ENCODE results near the gene PDE1C.

Gene PDE1C

GRCh38 chr7:31811650-31812461 is 258.4 kb downstream of the PDE1C start:
- no peaks in the 10 kb centered on the region for H3K4me1 ChIP-seq (ENCODE audit: control insufficient read depth, insufficient read depth, low read length)
- no peak overlapping the region for H3K27ac ChIP-seq (ENCODE audit: low read depth, low read length)
- H3K36me3 ChIP-seq (ENCODE audit: control insufficient read depth, insufficient read depth, low read length), result no peaks in the 10 kb centered on the region
- no peak overlapping the region for H3K4me3 ChIP-seq (ENCODE audit: low read depth, low read length)
- no peaks in the 10 kb centered on the region for H3K9me3 ChIP-seq (ENCODE audit: control insufficient read depth, insufficient read depth, low read depth, low read length)
- H3K27me3 ChIP-seq (ENCODE audit: control insufficient read depth, insufficient read depth, low read length), result no peaks in the 10 kb centered on the region; the same call in 1 of the 2 replicates
- no peak overlapping the region for H3K9ac ChIP-seq (ENCODE audit: low read length)

DNA sequence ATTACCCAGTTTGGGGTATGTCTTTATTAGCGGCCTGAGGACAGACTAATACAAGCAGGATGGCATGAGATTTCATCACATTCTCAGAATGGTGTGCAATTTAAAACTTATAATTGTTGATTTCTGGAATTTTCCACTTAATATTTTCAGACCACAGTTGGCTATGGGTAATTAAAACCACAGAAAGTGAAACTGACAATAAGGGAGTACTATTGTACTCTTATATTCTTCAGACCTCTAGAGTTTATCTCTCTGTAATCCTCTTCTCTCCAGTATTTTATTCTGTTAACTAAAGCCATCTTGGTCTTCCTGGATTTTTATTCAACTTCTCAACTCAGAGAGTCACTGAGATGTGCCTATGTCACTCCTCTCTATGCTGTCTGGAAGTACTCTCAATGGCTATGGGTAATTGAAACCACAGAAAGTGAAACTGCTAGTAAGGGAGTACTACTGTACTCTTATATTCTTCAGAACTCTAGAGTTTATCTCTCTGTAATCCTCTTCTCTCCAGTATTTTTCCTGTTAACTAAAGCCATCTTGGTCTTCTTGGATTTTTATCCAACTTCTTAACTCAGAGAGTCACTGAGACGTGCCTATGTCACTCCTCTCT is 264.9 kb downstream of the PDE1C start:
- Histone ChIP-seq H3K9me3 (ENCODE audit: control insufficient read depth, insufficient read depth, low read depth, low read length) (no peaks in the 10 kb centered on the region), H3K27ac (ENCODE audit: low read depth, low read length) (no peak overlapping the region), H3K4me3 (ENCODE audit: low read depth, low read length) (no peak overlapping the region), H3K36me3 (ENCODE audit: control insufficient read depth, insufficient read depth, low read length) (no peaks in the 10 kb centered on the region), H3K4me1 (ENCODE audit: control insufficient read depth, insufficient read depth, low read length) (no peaks in the 10 kb centered on the region), H3K9ac (ENCODE audit: low read length) (no peak overlapping the region), H3K27me3 (ENCODE audit: control insufficient read depth, insufficient read depth, low read length) (peaks cover 4% of the 10 kb centered on the region; the same call in 1 of the 2 replicates)

DNA sequence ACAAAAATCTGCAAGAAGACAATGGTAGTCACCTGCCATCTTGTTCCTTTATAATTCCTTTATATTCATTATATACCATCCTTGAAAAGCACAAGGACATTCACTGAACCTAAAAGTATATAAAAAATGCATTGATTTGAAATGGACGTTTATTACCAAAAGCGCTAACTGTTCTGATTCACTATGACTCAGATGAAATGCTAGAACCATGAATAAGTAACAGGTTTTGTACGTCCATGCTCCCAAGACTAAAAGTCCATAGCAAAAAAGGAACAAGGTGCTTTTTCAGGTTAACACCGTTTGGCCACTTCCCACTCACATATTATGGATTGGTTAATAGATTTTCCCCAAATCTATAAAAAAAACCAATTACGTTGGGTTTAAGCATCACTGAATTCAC is 273.8 kb downstream of the PDE1C start:
- Histone ChIP-seq H3K27me3 (ENCODE audit: control insufficient read depth, insufficient read depth, low read length) (peaks cover 34% of the 10 kb centered on the region), H3K4me3 (ENCODE audit: low read depth, low read length) (no peak overlapping the region), H3K4me1 (ENCODE audit: control insufficient read depth, insufficient read depth, low read length) (no peaks in the 10 kb centered on the region), H3K27ac (ENCODE audit: low read depth, low read length) (no peak overlapping the region), H3K9ac (ENCODE audit: low read length) (no peak overlapping the region), H3K36me3 (ENCODE audit: control insufficient read depth, insufficient read depth, low read length) (no peaks in the 10 kb centered on the region), H3K9me3 (ENCODE audit: control insufficient read depth, insufficient read depth, low read depth, low read length) (no peaks in the 10 kb centered on the region)

DNA sequence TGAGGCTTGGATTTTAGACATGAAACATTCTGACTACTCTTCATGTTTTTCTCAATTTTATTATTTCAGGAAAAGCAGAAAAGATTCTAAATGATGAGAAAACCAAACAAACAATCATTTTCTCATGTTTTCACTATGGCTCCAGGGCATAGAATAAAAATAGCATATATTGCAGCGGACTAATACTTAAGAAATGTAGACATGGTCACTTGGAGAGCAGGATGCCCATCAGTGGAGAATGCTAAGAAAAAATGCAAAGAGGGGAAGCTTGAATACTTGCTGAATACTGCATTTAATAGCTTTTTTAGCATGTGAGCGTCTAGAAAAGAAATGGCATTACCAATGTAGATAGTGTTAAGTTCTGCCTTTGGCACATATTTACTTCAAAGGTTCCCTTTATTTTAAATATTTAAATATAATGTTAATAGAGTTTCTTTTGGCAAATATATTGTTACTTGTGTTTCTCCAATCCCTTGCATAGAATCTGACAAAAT is 275.3 kb downstream of the PDE1C start:
- H3K9ac ChIP-seq (ENCODE audit: low read length), result no peak overlapping the region
- no peak overlapping the region for H3K4me3 ChIP-seq (ENCODE audit: low read depth, low read length)
- peaks cover 44% of the 10 kb centered on the region for H3K27me3 ChIP-seq (ENCODE audit: control insufficient read depth, insufficient read depth, low read length)
- H3K4me1 ChIP-seq (ENCODE audit: control insufficient read depth, insufficient read depth, low read length), result no peaks in the 10 kb centered on the region
- H3K36me3 ChIP-seq (ENCODE audit: control insufficient read depth, insufficient read depth, low read length), result no peaks in the 10 kb centered on the region
- no peak overlapping the region for H3K27ac ChIP-seq (ENCODE audit: low read depth, low read length)
- H3K9me3 ChIP-seq (ENCODE audit: control insufficient read depth, insufficient read depth, low read depth, low read length), result no peaks in the 10 kb centered on the region

DNA sequence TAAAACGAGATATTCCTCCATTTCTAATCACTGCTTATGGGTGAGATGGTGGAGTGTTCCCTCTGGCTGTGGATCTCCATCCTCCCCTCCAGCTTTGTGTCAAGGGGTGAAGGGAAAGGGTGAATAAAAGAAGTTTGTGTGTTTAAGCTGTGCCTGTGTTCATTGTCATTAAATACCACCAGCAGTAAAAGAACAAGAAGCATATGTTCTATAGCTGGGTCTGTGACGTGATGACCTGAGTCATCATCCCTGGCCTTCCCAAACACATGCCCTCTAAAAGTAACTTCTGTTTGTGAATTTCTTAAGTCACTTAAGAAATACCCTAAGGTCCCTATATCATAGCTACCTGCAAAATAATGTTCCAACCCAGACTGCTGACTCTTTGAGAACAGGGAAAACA is 278.3 kb downstream of the PDE1C start:
- Histone ChIP-seq H3K27me3 (ENCODE audit: control insufficient read depth, insufficient read depth, low read length) (peaks cover 34% of the 10 kb centered on the region), H3K4me3 (ENCODE audit: low read depth, low read length) (no peak overlapping the region), H3K9me3 (ENCODE audit: control insufficient read depth, insufficient read depth, low read depth, low read length) (no peaks in the 10 kb centered on the region), H3K9ac (ENCODE audit: low read length) (no peak overlapping the region), H3K4me1 (ENCODE audit: control insufficient read depth, insufficient read depth, low read length) (no peaks in the 10 kb centered on the region), H3K36me3 (ENCODE audit: control insufficient read depth, insufficient read depth, low read length) (no peaks in the 10 kb centered on the region), H3K27ac (ENCODE audit: low read depth, low read length) (no peak overlapping the region)

DNA sequence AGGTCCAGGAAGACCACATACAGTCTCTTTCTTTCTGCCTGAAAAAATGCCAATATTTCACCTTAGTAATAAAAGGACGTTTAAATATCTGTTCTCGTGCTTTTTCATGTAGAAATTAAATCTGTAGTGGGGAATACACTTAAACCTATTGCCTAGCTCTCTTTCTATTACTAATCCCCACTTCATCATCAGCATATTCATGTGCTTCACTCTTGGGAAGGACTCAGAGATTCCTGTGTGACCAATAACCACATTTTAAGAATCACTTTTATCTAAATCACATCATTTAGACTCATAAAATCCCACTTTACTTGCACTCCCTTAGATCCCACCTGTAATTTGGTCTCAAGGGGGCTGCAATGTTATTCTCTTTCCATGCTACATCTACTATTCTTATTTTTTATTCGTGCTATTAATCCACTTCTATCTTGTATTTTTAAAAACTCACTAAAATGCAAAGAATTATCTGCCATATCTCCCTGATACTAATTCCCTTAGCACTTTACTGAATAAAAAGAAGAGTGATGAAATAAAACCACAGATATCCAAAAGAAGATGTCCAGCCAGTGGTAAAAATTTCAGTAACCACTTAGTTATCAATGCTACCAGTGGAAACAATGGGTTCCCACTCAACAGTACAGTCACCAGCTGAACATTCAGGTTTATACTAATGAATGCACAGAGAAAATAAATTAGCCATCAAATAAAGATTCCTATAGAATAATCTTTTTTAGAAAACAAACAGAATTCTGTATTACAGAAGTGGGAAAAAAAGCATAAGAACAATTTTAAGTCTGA is 281.1 kb downstream of the PDE1C start:
- Histone ChIP-seq H3K9ac (ENCODE audit: low read length) (no peak overlapping the region), H3K27ac (ENCODE audit: low read depth, low read length) (no peak overlapping the region), H3K27me3 (ENCODE audit: control insufficient read depth, insufficient read depth, low read length) (peaks cover 30% of the 10 kb centered on the region), H3K36me3 (ENCODE audit: control insufficient read depth, insufficient read depth, low read length) (no peaks in the 10 kb centered on the region), H3K4me3 (ENCODE audit: low read depth, low read length) (no peak overlapping the region), H3K4me1 (ENCODE audit: control insufficient read depth, insufficient read depth, low read length) (no peaks in the 10 kb centered on the region), H3K9me3 (ENCODE audit: control insufficient read depth, insufficient read depth, low read depth, low read length) (no peaks in the 10 kb centered on the region)

- H3K4me1 ChIP-seq (ENCODE audit: control insufficient read depth, insufficient read depth, low read length), result no peaks in the 10 kb centered on the region
- no peaks in the 10 kb centered on the region for H3K36me3 ChIP-seq (ENCODE audit: control insufficient read depth, insufficient read depth, low read length)
- peaks cover 34% of the 10 kb centered on the region for H3K27me3 ChIP-seq (ENCODE audit: control insufficient read depth, insufficient read depth, low read length)
- no peak overlapping the region for H3K27ac ChIP-seq (ENCODE audit: low read depth, low read length)
- H3K9me3 ChIP-seq (ENCODE audit: control insufficient read depth, insufficient read depth, low read depth, low read length), result no peaks in the 10 kb centered on the region
- no peak overlapping the region for H3K4me3 ChIP-seq (ENCODE audit: low read depth, low read length)
- H3K9ac ChIP-seq (ENCODE audit: low read length), result no peak overlapping the region
These were observed 281.8 kb downstream of the PDE1C start for GRCh38 chr7:31788445-31788844.

- Histone ChIP-seq H3K9ac (ENCODE audit: low read length) (no peak overlapping the region), H3K27me3 (ENCODE audit: control insufficient read depth, insufficient read depth, low read length) (peaks cover 34% of the 10 kb centered on the region), H3K36me3 (ENCODE audit: control insufficient read depth, insufficient read depth, low read length) (no peaks in the 10 kb centered on the region)
These were observed 283.9 kb downstream of the PDE1C start for GRCh38 chr7:31786326-31786725.

DNA sequence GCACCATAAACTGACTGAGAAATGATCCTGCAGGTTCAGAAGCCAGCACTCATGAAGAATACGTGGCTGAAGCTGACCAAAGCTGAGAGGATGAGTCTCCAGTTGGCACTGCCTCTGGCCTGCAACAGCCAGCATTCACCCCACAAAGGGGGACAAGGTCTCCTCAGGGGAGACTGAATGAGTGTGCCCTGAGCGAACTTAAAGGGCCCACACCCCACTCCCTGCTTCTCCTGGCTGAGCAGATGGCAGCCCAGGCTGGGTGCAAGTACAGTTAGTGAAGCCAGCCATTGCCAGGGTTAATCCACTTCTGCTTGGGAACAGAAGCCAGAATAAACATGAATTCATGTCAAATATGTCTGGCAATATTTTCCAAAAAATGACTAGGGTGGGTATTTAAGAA is 285.1 kb downstream of the PDE1C start:
- Histone ChIP-seq H3K9me3 (ENCODE audit: control insufficient read depth, insufficient read depth, low read depth, low read length) (no peaks in the 10 kb centered on the region), H3K36me3 (ENCODE audit: control insufficient read depth, insufficient read depth, low read length) (no peaks in the 10 kb centered on the region), H3K27me3 (ENCODE audit: control insufficient read depth, insufficient read depth, low read length) (peaks cover 36% of the 10 kb centered on the region), H3K4me1 (ENCODE audit: control insufficient read depth, insufficient read depth, low read length) (no peaks in the 10 kb centered on the region), H3K4me3 (ENCODE audit: low read depth, low read length) (no peak overlapping the region), H3K27ac (ENCODE audit: low read depth, low read length) (no peak overlapping the region), H3K9ac (ENCODE audit: low read length) (no peak overlapping the region)

More at GRCh38 chr7:31786326-31786725, 283.9 kb downstream of the PDE1C start:
- no peaks in the 10 kb centered on the region for H3K4me1 ChIP-seq (ENCODE audit: control insufficient read depth, insufficient read depth, low read length)
- H3K27ac ChIP-seq (ENCODE audit: low read depth, low read length), result no peak overlapping the region
- no peaks in the 10 kb centered on the region for H3K9me3 ChIP-seq (ENCODE audit: control insufficient read depth, insufficient read depth, low read depth, low read length)
- no peak overlapping the region for H3K4me3 ChIP-seq (ENCODE audit: low read depth, low read length)

DNA sequence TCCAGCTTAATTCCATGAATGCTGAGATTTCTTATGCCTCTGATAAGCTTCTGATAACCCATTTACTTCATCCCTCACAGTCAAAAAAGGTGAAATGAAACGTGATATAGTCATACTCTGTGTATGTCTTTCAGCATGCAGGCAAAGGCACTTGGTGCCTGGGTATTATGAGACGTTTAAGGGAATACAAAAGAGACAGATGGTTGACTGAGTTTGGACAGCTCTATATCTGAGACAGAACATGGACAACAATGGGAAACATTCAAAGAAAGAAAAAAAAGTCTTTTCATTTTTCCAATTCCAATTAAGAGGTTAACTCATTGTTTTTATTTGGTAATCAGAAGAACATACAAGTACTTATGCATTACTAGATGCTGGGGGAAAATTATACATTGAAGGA is 287.0 kb downstream of the PDE1C start:
- Histone ChIP-seq H3K36me3 (ENCODE audit: control insufficient read depth, insufficient read depth, low read length) (no peaks in the 10 kb centered on the region), H3K4me1 (ENCODE audit: control insufficient read depth, insufficient read depth, low read length) (no peaks in the 10 kb centered on the region), H3K27me3 (ENCODE audit: control insufficient read depth, insufficient read depth, low read length) (peaks cover 49% of the 10 kb centered on the region), H3K9me3 (ENCODE audit: control insufficient read depth, insufficient read depth, low read depth, low read length) (no peaks in the 10 kb centered on the region), H3K4me3 (ENCODE audit: low read depth, low read length) (no peak overlapping the region), H3K27ac (ENCODE audit: low read depth, low read length) (no peak overlapping the region), H3K9ac (ENCODE audit: low read length) (no peak overlapping the region)

Data from HUES6 (cell line).